HepG2 (cell line): ENCODE measurements around the gene ZNF446. TPM values are rescaled to one million over a fixed set of nuclear protein-coding genes. Genes with fewer than 3 reads are reported as not detected.
A peak's percentile ranks its signal among the peaks of the same experiment; 100 is the strongest.

Experiments used
- CBX1 ChIP-seq: IDR thresholded peaks from one replicate; pipeline ENCODE4 v1.6.1; 2016; ENCODE audit warnings: antibody characterized with exemption, low read depth
- DR1 ChIP-seq: sonication (generic); formaldehyde crosslinking; IDR thresholded peaks from 2 replicates; pipeline ENCODE4 v1.8.0; 2021; ENCODE audit warnings: mild to moderate bottlenecking, missing genetic modification reagents, inconsistent platforms
- KLF16 ChIP-seq, 2 experiments: sonication (generic) in 1 of 2; formaldehyde crosslinking in 1 of 2; IDR thresholded peaks; 2 replicates each; pipeline versions ENCODE4 v1.6.1 to v1.8.0; 2016 to 2023; ENCODE audit warnings: missing genetic modification reagents in 2 of 2, missing compliant biosample characterization in 1 of 2
- PPARG ChIP-seq: conservative IDR thresholded peaks from 2 replicates; pipeline ENCODE4 v1.6.1; 2016; ENCODE audit warnings: missing biosample characterization, missing genetic modification reagents
- RBAK ChIP-seq: sonication (generic); formaldehyde crosslinking; IDR thresholded peaks from 2 replicates; pipeline ENCODE4 v1.5.1; 2020; ENCODE audit warnings: mild to moderate bottlenecking, missing genetic modification reagents
- REST ChIP-seq, 2 experiments: IDR thresholded peaks; 2 replicates each; pipeline ENCODE4 v1.6.1; 2011 to 2012; ENCODE audit warnings: low read length in 2 of 2, borderline replicate concordance in 1 of 2, low read depth in 1 of 2, mild to moderate bottlenecking in 1 of 2, moderate library complexity in 1 of 2
- RFX1 ChIP-seq: fragments of 450-650 bp; IDR thresholded peaks from 2 replicates; pipeline ENCODE4 v1.6.1; 2017
- SP1 ChIP-seq, 2 experiments: fragments of 450-650 bp in 1 of 2; sonication (generic) in 1 of 2; formaldehyde crosslinking in 1 of 2; IDR thresholded peaks; 2 replicates each; pipeline versions ENCODE4 v1.4.0 to v1.6.1; 2016 to 2020; ENCODE audit warnings: missing genetic modification reagents in 1 of 2
- SP4 ChIP-seq: sonication (generic); formaldehyde crosslinking; IDR thresholded peaks from 2 replicates; pipeline ENCODE4 v1.8.1; 2023; ENCODE audit warnings: mild to moderate bottlenecking, missing genetic modification reagents
- STAT6 ChIP-seq: sonication (generic); formaldehyde crosslinking; IDR thresholded peaks from 2 replicates; pipeline ENCODE4 v1.4.0; 2020; ENCODE audit warnings: missing genetic modification reagents, mild to moderate bottlenecking, borderline replicate concordance
- TBX2 ChIP-seq: sonication (generic); formaldehyde crosslinking; IDR thresholded peaks from 2 replicates; pipeline ENCODE4 v1.5.0; 2020; ENCODE audit warnings: missing genetic modification reagents, mild to moderate bottlenecking, borderline replicate concordance
- THAP9 ChIP-seq: sonication (generic); formaldehyde crosslinking; IDR thresholded peaks from 2 replicates; pipeline ENCODE4; 2020; ENCODE audit warnings: missing genetic modification reagents, mild to moderate bottlenecking, borderline replicate concordance
- ZNF292 ChIP-seq: sonication (generic); formaldehyde crosslinking; IDR thresholded peaks from 2 replicates; pipeline ENCODE4 v1.8.1; 2022; ENCODE audit warnings: mild to moderate bottlenecking, low read depth, missing genetic modification reagents, borderline replicate concordance
- ZNF563 ChIP-seq: sonication (generic); formaldehyde crosslinking; IDR thresholded peaks from 2 replicates; pipeline ENCODE4 v1.8.0; 2022; ENCODE audit warnings: mild to moderate bottlenecking, moderate library complexity, missing genetic modification reagents
- ZNF619 ChIP-seq: sonication (generic); formaldehyde crosslinking; IDR thresholded peaks from 2 replicates; pipeline ENCODE4 v1.4.0; 2020; ENCODE audit warnings: mild to moderate bottlenecking, missing genetic modification reagents
- polyA plus RNA-seq, 8 experiments: library from polyadenylated mRNA; depleted of rRNA in 3 of 8; stranded (reverse) in 7 of 8; unstranded in 1 of 8; fragments of >200 nt; fragmentation: Illumina TruSeq in 4 of 8; extraction: Trizol in 4 of 8; gene quantifications; 2 replicates each; pipeline versions ENCODE4 v1.2.1 to v1.2.3, GENCODE V29; 2011 to 2016; ENCODE audit warnings: low read depth in 4 of 8, missing spikeins in 1 of 8, mixed read lengths in 1 of 8; ENCODE audit not compliant: insufficient read depth in 1 of 8
- total RNA-seq, 5 experiments: library from RNA; depleted of rRNA; stranded (reverse); fragments of >200 nt; fragmentation: Illumina TruSeq; extraction: Trizol; gene quantifications; 2 replicates each; pipeline ENCODE4 v1.2.3, GENCODE V29; 2016; ENCODE audit warnings: low read depth in 1 of 5
- TF ChIP-seq, protein P1 (sequence below): sonication (generic); formaldehyde crosslinking; IDR thresholded peaks from 2 replicates; pipeline ENCODE4 v1.9.0; 2022; ENCODE audit warnings: missing genetic modification reagents, mild to moderate bottlenecking, borderline replicate concordance

ZNF446 gene
- total and polyA plus RNA-seq, 2 of the 13 experiments (the other 11 are each of a cell fraction or from before 2014, with no cell fraction given), result 3.0 to 3.6 TPM

- TF ChIP-seq ZNF619 (CRISPR knock-in tag) (no peak), RFX1 (peak; percentile 94), ZNF563 (CRISPR knock-in tag) (peak; percentile 89; the same call in 1 of the 2 replicates), ZNF292 (CRISPR knock-in tag) (no peak), STAT6 (CRISPR knock-in tag) (no peak), REST (IDR thresholded peaks at IDR 0.05; ENCODE audit: borderline replicate concordance in 1 of 2, low read depth in 1 of 2, low read length in 2 of 2) (no peak), SP1 (IDR thresholded peaks at IDR 0.05) (no peak), SP1 (CRISPR knock-in tag; IDR thresholded peaks at IDR 0.05) (peak; percentile 42; the same call in 1 of the 2 replicates), KLF16 (CRISPR knock-in tag; IDR thresholded peaks at IDR 0.05) (peak in 1 of 2 experiments; percentile 65; a peak in 1 of 4 replicates), DR1 (CRISPR knock-in tag) (peak; percentile 41; the same call in 1 of the 2 replicates), PPARG (CRISPR knock-in tag) (no peak), RBAK (CRISPR knock-in tag) (no peak), SP4 (CRISPR knock-in tag) (peak; percentile 73), THAP9 (CRISPR knock-in tag) (peak; percentile 57; the same call in 1 of the 2 replicates), CBX1 (no peak), TBX2 (0 out of 2 replicates have a peak, but pooled peaks have one; percentile 41)
- TF ChIP-seq, protein P1, sequence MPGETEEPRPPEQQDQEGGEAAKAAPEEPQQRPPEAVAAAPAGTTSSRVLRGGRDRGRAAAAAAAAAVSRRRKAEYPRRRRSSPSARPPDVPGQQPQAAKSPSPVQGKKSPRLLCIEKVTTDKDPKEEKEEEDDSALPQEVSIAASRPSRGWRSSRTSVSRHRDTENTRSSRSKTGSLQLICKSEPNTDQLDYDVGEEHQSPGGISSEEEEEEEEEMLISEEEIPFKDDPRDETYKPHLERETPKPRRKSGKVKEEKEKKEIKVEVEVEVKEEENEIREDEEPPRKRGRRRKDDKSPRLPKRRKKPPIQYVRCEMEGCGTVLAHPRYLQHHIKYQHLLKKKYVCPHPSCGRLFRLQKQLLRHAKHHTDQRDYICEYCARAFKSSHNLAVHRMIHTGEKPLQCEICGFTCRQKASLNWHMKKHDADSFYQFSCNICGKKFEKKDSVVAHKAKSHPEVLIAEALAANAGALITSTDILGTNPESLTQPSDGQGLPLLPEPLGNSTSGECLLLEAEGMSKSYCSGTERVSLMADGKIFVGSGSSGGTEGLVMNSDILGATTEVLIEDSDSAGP (CRISPR knock-in tag), result peak; percentile 80; the same call in 1 of the 2 replicates
Measured at GRCh38 chr19:58451358-58452101, 24.6 kb upstream of the ZNF446 start, which contains the start of gene ZNF324B (continued).
